Ascending aorta (tissue), 2 donors: ENCODE results near the gene DHRSX. TPM values are rescaled to one million over a fixed set of nuclear protein-coding genes. Genes with fewer than 3 reads are reported as not detected.
"Not testable (repeated sequence)": the region's sequence is repeated elsewhere in the genome, so short reads cannot be mapped to it uniquely, and the experiment has no call there.

Source experiments
- DNase-seq, 2 donors: peaks; one replicate each; pipeline ENCODE4 v3.0.0-alpha.2; 2019; ENCODE audit warnings: low spot score in 2 of 2
- H3K27ac ChIP-seq, 2 donors: fragments of 200-600 bp; sonication (generic); one replicate each; pipeline ENCODE4 v1.5.1; 2016 to 2017; ENCODE audit warnings: mild to moderate bottlenecking in 1 of 2
- H3K27me3 ChIP-seq: fragments of 200-600 bp; sonication (generic); one replicate; pipeline ENCODE4 v1.5.1; 2017
- H3K36me3 ChIP-seq, 2 donors: fragments of 200-600 bp; sonication (generic); one replicate each; pipeline ENCODE4 v1.5.1; 2016
- H3K4me1 ChIP-seq, 2 donors: fragments of 200-600 bp; sonication (generic); one replicate each; pipeline ENCODE4 v1.5.1; 2016 to 2017; ENCODE audit warnings: mild to moderate bottlenecking in 1 of 2
- H3K4me3 ChIP-seq, 2 donors: fragments of 200-600 bp; sonication (generic); one replicate each; pipeline ENCODE4 v1.5.1; 2016 to 2017; ENCODE audit warnings: mild to moderate bottlenecking in 1 of 2
- H3K9me3 ChIP-seq, 2 donors: fragments of 200-600 bp; sonication (generic); one replicate each; pipeline ENCODE4 v1.5.1; 2016
- CTCF ChIP-seq, 3 experiments: fragments of 200-600 bp in 2 of 3; fragments of 450-650 bp in 1 of 3; sonication (generic) in 2 of 3; IDR thresholded peaks; one replicate each; pipeline ENCODE4 v1.5.1; 2016 to 2019; ENCODE audit warnings: antibody characterized with exemption in 3 of 3, mild to moderate bottlenecking in 1 of 3, moderate library complexity in 1 of 3
- intact Hi-C: fragments of 100-400 bp; cut with DNase I; formaldehyde crosslinking; loops from one replicate; pipeline ENCODE4 v1.15.1; 2023
- total RNA-seq: library from RNA; depleted of rRNA; stranded (reverse); fragments of >200 nt; gene quantifications from one replicate; pipeline ENCODE4 v1.1.0, GENCODE V29; 2016

Gene DHRSX
- total RNA-seq, 1 donor from 2014 or later = 13.4 TPM

- TF ChIP-seq CTCF (IDR thresholded peaks at IDR 0.05) = no peak
- intact Hi-C loops = no loop called here
- H3K36me3 ChIP-seq = no peaks in the 10 kb centered on the region
- H3K27ac ChIP-seq = no peak overlapping the region
- H3K9me3 ChIP-seq = no peaks in the 10 kb centered on the region
- peaks cover 0 to 7% of the 10 kb centered on the region in 2 donors for H3K4me1 ChIP-seq
- no peak for DNase-seq
- no peak overlapping the region for H3K4me3 ChIP-seq
- H3K27me3 ChIP-seq = no peaks in the 10 kb centered on the region
Observed at GRCh38 chrX:2458309-2458708, 42.5 kb downstream of the DHRSX start.

- H3K27me3 ChIP-seq = no peaks in the 10 kb centered on the region
- no peak overlapping the region for H3K4me3 ChIP-seq
- peaks cover 0 to 7% of the 10 kb centered on the region in 2 donors for H3K4me1 ChIP-seq
- H3K36me3 ChIP-seq = no peaks in the 10 kb centered on the region
- H3K9me3 ChIP-seq = no peaks in the 10 kb centered on the region
- no peak overlapping the region for H3K27ac ChIP-seq
- DNase-seq = no peak
- intact Hi-C loops = no loop called here
- TF ChIP-seq CTCF (IDR thresholded peaks at IDR 0.05) = no peak
Observed at GRCh38 chrX:2457289-2458133, 43.3 kb downstream of the DHRSX start.

DNA sequence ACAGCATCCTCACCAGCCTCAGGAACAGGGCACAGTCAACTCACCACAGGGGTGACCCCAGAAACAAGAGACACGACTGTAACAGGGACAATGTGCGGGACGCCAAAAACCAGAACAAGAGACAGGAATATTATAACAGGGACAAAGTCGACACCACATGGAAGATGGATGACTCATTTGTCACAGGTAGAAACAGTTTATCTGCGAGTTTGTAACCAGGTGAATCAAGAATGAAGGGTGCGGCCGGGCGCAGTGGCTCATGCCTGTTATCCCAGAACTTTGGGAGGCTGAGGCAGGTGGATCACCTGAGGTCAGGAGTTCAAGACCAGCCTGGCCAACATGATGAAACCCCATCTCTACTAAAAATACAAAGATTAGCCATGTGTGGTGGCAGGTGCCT is 44.7 kb downstream of the DHRSX start:
- H3K4me3 ChIP-seq, H3K27me3 ChIP-seq, H3K36me3 ChIP-seq, H3K4me1 ChIP-seq, intact Hi-C loops, H3K9me3 ChIP-seq, H3K27ac ChIP-seq, DNase-seq: not testable (repeated sequence)

GRCh38 chrX:2454620-2455019 is 46.2 kb downstream of the DHRSX start:
- H3K27ac ChIP-seq, H3K27me3 ChIP-seq, intact Hi-C loops, H3K36me3 ChIP-seq, DNase-seq, H3K9me3 ChIP-seq, H3K4me1 ChIP-seq, H3K4me3 ChIP-seq: not testable (repeated sequence)

- intact Hi-C loops = no loop called here
- H3K36me3 ChIP-seq = no peaks in the 10 kb centered on the region
- DNase-seq = no peak
- no peaks in the 10 kb centered on the region for H3K4me1 ChIP-seq
- no peaks in the 10 kb centered on the region for H3K9me3 ChIP-seq
- H3K27me3 ChIP-seq = no peaks in the 10 kb centered on the region
- H3K27ac ChIP-seq = no peak overlapping the region
- H3K4me3 ChIP-seq = no peak overlapping the region
- TF ChIP-seq CTCF (IDR thresholded peaks at IDR 0.05) = no peak
Observed at GRCh38 chrX:2452799-2453198, 48.0 kb downstream of the DHRSX start.

GRCh38 chrX:2452317-2452784 is 48.4 kb downstream of the DHRSX start:
- no peak overlapping the region for H3K27ac ChIP-seq
- no peak overlapping the region for H3K4me3 ChIP-seq
- TF ChIP-seq CTCF (IDR thresholded peaks at IDR 0.05) = no peak
- DNase-seq = no peak
- H3K4me1 ChIP-seq = no peaks in the 10 kb centered on the region
- intact Hi-C loops = no loop called here
- H3K36me3 ChIP-seq = no peaks in the 10 kb centered on the region
- H3K27me3 ChIP-seq = no peaks in the 10 kb centered on the region
- no peaks in the 10 kb centered on the region for H3K9me3 ChIP-seq
